SKM-1 treated with dmso at 0.1 percent for 144 hours (cell line): ENCODE results near the gene CCNE1.
"Not testable (repeated sequence)": the region's sequence is repeated elsewhere in the genome, so short reads cannot be mapped to it uniquely, and the experiment has no call there.

Experiments
- DNase-seq: peaks from one replicate; lab custom pipeline; 2025; ENCODE audit not compliant: unreplicated experiment; lab: John Stamatoyannopoulos, UW

CCNE1 gene

GRCh38 chr19:29785955-29786589, 25.7 kb upstream of the CCNE1 start:
- peak; percentile 18 for DNase-seq

DNA sequence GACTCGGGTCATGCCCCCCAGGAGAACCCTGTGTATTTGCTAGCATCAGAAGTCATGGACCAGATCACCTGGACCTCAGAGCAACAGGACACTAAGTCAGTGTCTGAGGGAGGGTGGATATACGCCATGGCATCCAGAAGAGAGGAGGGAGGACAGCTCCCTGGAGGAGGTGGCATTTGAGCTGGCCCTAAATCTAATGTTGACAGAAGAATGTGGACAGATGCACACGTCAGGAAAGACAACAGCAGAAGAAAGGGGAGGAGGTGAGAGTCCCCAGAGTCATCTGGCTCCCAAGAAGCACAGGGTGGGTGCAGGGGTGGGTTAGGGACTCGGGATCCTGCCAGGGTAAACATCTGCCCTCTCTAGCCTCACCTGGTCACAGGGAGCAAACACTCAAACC, 24.5 kb upstream of the CCNE1 start:
- DNase-seq = no peak

GRCh38 chr19:29789007-29789406, 22.8 kb upstream of the CCNE1 start:
- peak; percentile 49 for DNase-seq

GRCh38 chr19:29793116-29793727, 18.6 kb upstream of the CCNE1 start:
- no peak for DNase-seq

DNA sequence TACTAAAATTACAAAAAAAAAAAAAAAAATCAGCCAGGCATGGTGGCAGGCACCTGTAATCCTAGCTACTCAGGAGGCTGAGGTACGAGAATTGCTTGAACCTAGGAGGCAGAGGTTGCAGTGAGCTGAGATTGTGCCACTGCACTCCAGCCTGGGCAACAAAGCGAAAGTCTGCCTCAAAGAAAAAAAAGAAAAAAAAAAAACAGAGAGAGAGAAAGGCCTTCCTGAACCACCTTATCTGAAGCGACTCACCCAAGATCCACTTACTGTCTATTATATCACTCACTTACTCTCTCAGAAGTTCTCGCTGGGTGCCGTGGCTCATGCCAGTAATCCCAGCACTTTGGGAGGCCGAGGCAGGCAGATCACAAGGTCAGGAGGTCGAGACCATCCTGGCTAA, 17.3 kb upstream of the CCNE1 start:
- not testable (repeated sequence) for DNase-seq

DNA sequence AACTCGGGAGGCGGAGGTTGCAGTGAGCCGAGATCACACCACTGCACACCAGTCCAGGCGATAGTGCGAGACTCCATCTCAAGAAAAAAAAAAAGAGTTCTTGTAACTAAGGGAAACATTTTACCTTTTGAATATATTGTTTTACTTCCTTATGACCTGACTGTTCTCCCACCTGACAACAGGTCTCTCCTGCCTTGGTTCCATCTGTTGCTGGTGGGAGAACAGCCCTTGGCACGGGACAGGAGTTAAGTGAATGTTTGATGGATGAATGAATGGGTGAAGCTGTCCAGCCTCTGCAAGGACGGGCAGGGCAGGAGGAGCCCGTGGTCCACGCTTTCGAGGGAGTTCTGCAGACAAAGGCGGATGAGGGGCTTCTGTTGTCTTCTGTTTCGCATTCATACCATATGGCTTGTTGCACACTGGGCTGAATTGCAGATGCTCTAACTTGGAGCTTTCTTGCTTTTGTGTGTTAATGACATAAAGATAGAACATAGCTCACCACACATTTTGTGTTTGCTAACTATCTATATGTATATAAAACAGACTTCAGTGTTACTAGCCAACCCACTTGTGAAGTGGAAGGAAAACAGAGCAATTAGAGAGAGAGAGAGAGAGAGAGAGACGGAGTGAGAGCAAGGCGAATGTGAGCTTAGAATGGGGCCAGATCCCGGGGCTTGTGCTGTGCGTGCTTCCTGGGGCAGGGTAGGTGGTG, 16.2 kb upstream of the CCNE1 start:
- no peak for DNase-seq

DNA sequence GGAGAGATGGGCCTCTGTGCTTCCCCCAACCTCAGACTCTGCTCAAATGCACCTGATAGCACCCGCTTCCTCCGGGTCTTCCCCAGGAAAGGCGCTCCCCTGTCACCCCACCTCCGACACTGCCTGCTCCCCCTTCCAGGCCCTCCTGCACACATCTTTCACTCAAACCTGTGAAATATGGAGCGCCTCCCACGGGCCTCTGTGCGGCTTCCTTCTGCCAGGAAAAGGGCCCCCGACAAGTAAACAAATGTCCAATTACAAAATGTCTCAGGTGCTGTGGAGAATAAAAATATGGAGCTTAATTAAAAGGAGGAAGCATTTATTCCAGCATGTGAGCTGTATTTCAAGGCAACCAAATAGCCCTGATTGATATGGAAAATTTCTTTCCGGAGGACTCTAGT, 15.6 kb upstream of the CCNE1 start:
- DNase-seq = no peak

DNA sequence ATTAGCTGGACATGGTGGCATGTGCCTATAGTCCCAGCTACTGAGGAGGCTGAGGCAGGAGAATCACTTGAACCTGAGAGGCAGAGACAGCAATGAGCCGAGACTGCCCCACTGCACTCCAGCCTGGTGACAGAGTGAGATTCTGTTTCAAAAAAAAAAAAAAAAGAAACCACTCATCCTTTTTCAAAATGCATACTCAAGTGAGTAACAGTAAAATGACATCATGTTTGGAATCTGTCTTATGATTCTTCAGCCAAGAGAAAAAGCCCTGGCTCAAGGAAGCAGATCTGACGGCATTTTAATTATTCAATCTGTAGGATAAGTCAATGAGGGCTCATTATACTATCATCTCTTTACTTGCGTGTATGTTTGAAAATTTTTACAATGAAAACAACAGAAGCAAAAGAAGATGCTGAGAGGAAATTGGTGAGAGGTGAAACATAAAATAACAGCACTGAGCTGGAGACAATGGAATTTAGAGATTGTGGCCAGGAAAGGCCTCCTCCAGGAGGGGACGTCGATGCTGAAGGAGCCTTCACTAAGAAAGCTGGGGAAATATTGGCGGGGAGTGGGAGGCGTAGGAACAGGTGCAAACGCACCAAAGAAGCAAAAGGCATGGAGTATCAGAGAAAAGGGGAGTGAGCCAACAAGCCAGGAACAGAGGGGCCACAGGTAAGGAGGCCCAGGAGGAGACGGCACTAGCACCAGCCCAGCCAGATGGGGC, 12.9 kb upstream of the CCNE1 start:
- DNase-seq = no peak

DNA sequence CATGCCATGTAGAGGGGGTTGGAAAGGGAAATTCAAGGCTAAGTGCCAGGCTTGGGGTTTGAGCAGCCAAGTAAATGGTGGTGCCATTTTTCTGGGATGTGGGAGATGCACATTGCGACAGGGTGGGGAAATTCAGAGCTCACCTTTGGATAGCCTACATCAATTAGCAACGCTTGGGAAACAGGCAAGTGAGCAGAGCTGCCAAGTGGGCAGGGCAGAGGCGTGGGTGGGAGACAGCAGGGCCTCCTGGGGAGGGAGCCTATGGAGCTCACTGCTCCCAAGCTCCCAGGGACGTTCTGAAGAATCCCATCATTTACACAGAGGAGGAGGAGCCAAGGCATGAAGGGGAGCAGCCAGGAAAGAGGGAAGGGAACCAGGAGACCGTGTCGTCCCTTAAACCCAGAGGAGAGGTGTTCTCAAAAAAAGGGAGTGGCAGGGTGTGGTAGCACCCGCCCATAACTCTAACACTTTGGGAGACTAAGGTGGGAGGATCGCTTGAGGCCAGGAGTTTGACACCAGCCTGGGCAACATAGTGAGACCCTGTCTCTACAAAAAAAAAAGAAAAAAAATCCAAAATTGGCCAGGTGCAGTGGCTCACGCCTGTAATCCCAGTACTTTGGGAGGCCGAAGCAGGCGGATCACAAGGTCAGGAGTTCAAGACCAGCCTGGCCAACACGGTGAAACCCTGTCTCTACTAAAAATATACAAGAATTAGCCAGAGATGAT, 11.5 kb upstream of the CCNE1 start:
- DNase-seq = no peak

DNA sequence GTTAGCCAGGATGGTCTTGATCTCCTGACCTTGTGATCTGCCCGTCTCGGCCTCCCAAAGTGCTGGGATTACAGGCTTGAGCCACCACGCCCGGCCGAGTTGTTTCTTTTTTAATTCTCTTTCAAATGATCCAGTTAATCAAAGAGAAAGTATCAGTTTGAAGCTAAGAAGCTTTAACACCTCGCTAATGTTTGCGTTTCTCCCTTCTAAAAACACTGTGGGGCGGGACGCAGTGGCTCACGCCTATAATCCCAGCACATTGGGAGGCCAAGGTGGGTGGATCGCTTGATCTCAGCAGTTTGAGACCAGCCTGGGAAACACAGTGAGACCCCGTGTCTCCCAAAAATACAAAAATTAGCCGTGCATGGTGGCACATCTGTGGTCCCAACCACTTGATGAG, 7.8 kb upstream of the CCNE1 start:
- DNase-seq = not testable (repeated sequence)

DNA sequence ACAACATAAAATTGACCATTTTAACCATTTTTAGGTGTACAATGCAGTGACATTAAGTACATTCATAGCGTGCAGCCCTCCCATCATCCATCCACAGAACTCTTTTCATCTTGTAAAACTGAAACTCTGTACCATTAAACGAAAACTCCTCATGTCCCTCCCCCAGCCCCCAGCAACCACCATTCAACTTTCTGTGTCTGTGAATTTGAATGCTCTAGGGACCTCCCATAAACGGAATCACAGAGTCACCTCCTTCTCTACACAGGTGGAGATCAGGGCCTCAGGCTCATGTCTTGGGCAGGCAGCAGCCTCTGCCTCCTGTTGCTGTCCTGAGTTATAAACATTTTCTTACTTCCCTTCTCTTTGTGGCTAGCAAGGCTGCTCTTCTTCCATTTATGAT, 7.3 kb upstream of the CCNE1 start:
- no peak for DNase-seq

DNA sequence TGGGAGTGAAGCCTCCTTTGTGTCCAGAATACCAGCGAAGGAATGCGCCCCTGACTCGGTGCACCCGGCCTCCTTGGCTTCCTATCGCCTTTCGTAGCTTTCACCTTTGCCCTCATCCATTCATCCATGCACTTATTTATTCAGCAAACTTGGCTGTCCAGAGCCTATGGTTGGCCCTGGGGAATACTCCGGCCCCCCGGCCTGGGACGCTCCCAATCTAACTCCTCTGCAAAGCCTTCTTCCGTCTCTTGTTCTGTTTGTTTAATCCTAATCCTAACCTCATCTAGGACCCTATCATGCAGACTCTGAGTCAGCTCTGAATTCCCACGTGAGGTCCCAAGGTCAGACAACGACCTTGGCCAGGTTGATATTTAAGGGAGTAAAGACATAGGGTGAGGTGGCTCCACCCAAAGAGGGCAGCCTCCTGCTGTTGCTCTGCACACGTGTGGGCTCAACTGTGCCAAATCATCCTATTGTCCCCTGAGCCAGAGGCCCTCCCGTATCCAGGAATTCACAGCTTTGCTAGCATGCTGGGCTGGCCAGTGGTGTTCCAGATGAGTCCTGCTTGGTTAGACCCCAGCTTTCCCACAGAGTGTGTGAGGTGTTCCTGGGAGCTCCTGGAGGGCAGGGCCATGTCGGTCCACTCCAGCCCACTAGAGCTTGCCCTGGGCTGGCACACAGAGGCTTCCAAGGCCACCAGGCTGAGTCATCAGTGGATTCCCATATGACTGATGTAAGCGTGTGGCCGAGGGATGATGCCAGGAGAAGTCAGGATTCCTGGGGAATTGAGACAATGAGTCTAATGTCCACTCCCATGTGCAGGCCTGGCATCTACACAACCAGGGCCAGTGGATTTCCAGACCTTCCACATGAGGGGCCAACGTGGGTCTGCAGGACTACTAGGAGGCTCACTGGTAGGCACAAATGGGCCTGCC, 6.5 kb upstream of the CCNE1 start:
- no peak for DNase-seq

GRCh38 chr19:29806098-29806866, 5.5 kb upstream of the CCNE1 start:
- no peak for DNase-seq

GRCh38 chr19:29807178-29807577, 4.6 kb upstream of the CCNE1 start:
- DNase-seq = no peak

- DNase-seq = no peak
Measured at GRCh38 chr19:29807870-29808405, 3.9 kb upstream of the CCNE1 start.

GRCh38 chr19:29809795-29810503, 1.8 kb upstream of the CCNE1 start:
- no peak for DNase-seq

GRCh38 chr19:29810504-29810871, 1.3 kb upstream of the CCNE1 start:
- no peak for DNase-seq

GRCh38 chr19:29812080-29812880, 489 bp downstream of the CCNE1 start:
- DNase-seq = no peak
